HepG2 (cell line): ENCODE measurements around the gene GRIN3A. TPM values are rescaled to one million over a fixed set of nuclear protein-coding genes. Genes with fewer than 3 reads are reported as not detected.

ENCODE experiments used
- ATAC-seq: fragments of 200-7000 bp; cut with Tn5 transposase; 3 replicates; pipeline ENCODE4 v1.9.1; 2020; ENCODE audit warnings: mild to moderate bottlenecking, moderate library complexity
- BruUV-seq: library from RNA; stranded (reverse); fragments of 400-500 nt; replicated peaks from 2 replicates; lab custom pipeline; 2021; lab: Mats Ljungman, UMichigan
- CTCF ChIA-PET: fragments of 300-600 bp; formaldehyde crosslinking; extraction: SDS; loops from one replicate; lab custom pipeline; 2021; ENCODE audit warnings: low total read pairs, inconsistent platforms, low intra/inter-chr PET ratio; lab: Yijun Ruan, JAX
- POLR2A ChIA-PET: fragments of 350-600 bp; sonication (Branson Sonifier 250); formaldehyde crosslinking; loops from one replicate; lab custom pipeline; 2020; ENCODE audit warnings: antibody characterized with exemption, inconsistent platforms; lab: Yijun Ruan, JAX
- DNase-seq: peaks from one replicate; pipeline ENCODE4 v3.0.0-alpha.2; 2015; ENCODE audit warnings: low spot score
- FAIRE-seq: peaks from 3 replicates; lab custom pipeline; 2011; peaks lifted over from hg19 to GRCh38; lab: Jason Lieb, UNC
- H2AFZ ChIP-seq: one replicate; pipeline ENCODE4 v1.6.1; 2011; ENCODE audit warnings: low read length, inconsistent platforms
- H3K27ac ChIP-seq: fragments of 300-600 bp; 3 replicates; pipeline ENCODE4 v1.8.0; 2011; ENCODE audit warnings: mixed run types, mild to moderate bottlenecking, mixed read lengths, low read length, inconsistent platforms; ENCODE audit not compliant: insufficient read depth; ENCODE audit errors: extremely low read length
- H3K27me3 ChIP-seq, 2 experiments: fragments of 200-600 bp in 1 of 2; 2 replicates in 1 of 2; 3 replicates in 1 of 2; pipeline versions ENCODE4 v1.6.0 to v1.8.0; 2011; ENCODE audit warnings: low read length in 2 of 2, mild to moderate bottlenecking in 2 of 2, moderate library complexity in 2 of 2, inconsistent platforms in 1 of 2; ENCODE audit not compliant: insufficient read depth in 2 of 2, control insufficient read depth in 1 of 2
- H3K36me3 ChIP-seq, 2 experiments: fragments of 200-600 bp in 1 of 2; replicated peaks in 1 of 2; 2 replicates in 1 of 2; 3 replicates in 1 of 2; pipeline versions ENCODE4 v1.5.1 to v1.8.0; 2011; ENCODE audit warnings: low read length in 2 of 2, inconsistent platforms in 1 of 2; ENCODE audit not compliant: insufficient read depth in 2 of 2, control insufficient read depth in 1 of 2
- H3K4me1 ChIP-seq: 2 replicates; pipeline ENCODE4 v1.5.1; 2012; ENCODE audit warnings: low read length, inconsistent platforms; ENCODE audit not compliant: insufficient read depth
- H3K4me2 ChIP-seq: 2 replicates; pipeline ENCODE4 v1.6.0; 2011; ENCODE audit warnings: low read depth, low read length, inconsistent platforms
- H3K4me3 ChIP-seq, 3 experiments: fragments of 200-600 bp in 1 of 3; sonication (generic), shearing (Covaris generic) in 1 of 3; replicated peaks in 1 of 3; 2 replicates each; pipeline ENCODE4 v1.5.1; 2011 to 2016; ENCODE audit warnings: low read length in 3 of 3, inconsistent platforms in 2 of 3, low read depth in 2 of 3, mild to moderate bottlenecking in 2 of 3, control low read depth in 1 of 3, mixed read lengths in 1 of 3; ENCODE audit not compliant: insufficient read depth in 1 of 3
- H3K79me2 ChIP-seq: one replicate; pipeline ENCODE4 v1.6.1; 2011; ENCODE audit warnings: low read length, inconsistent platforms; ENCODE audit not compliant: insufficient read depth
- H3K9ac ChIP-seq: 2 replicates; pipeline ENCODE4 v1.6.0; 2011; ENCODE audit warnings: mild to moderate bottlenecking, low read depth, low read length, inconsistent platforms; ENCODE audit not compliant: insufficient read depth
- H3K9me3 ChIP-seq: 2 replicates; pipeline ENCODE4 v1.5.1; 2012; ENCODE audit warnings: mild to moderate bottlenecking, low read length
- H4K20me1 ChIP-seq: 2 replicates; pipeline ENCODE4 v1.6.0; 2011; ENCODE audit warnings: inconsistent platforms, mild to moderate bottlenecking, low read length, moderate library complexity; ENCODE audit not compliant: insufficient read depth
- CEBPG ChIP-seq: IDR thresholded peaks from 2 replicates; pipeline ENCODE4 v1.6.1; 2016
- ETV6 ChIP-seq: sonication (generic); formaldehyde crosslinking; conservative IDR thresholded peaks from 2 replicates; pipeline ENCODE4 v1.4.0; 2020; ENCODE audit warnings: missing genetic modification reagents
- GABPB1 ChIP-seq: IDR thresholded peaks from 2 replicates; pipeline ENCODE4 v1.6.1; 2016; ENCODE audit warnings: mild to moderate bottlenecking, missing genetic modification reagents, moderate library complexity, missing compliant biosample characterization
- HMG20B ChIP-seq: conservative IDR thresholded peaks from 2 replicates; pipeline ENCODE4 v1.6.1; 2016; ENCODE audit warnings: missing genetic modification reagents, missing compliant biosample characterization
- MYNN ChIP-seq: sonication (generic); formaldehyde crosslinking; IDR thresholded peaks from 2 replicates; pipeline ENCODE4 v1.4.0; 2020; ENCODE audit warnings: mild to moderate bottlenecking, low read depth, missing genetic modification reagents
- RBM22 ChIP-seq: fragments of 200-400 bp; formaldehyde crosslinking; optimal IDR thresholded peaks from 2 replicates; pipeline ENCODE3; 2017; ENCODE audit warnings: mild to moderate bottlenecking, low read length, moderate library complexity
- RFXANK ChIP-seq: IDR thresholded peaks from 2 replicates; pipeline ENCODE4 v1.6.1; 2016
- SAFB2 ChIP-seq: sonication (generic); formaldehyde crosslinking; IDR thresholded peaks from 2 replicates; pipeline ENCODE4 v1.5.1; 2020; ENCODE audit warnings: missing genetic modification reagents, low read depth, mild to moderate bottlenecking, borderline replicate concordance
- TCF7L2 ChIP-seq: IDR thresholded peaks from 2 replicates; pipeline ENCODE4 v1.6.1; 2011; ENCODE audit warnings: mild to moderate bottlenecking, low read depth, low read length, moderate library complexity
- ZFY ChIP-seq: sonication (generic); formaldehyde crosslinking; IDR thresholded peaks from 2 replicates; pipeline ENCODE4 v1.4.0; 2020; ENCODE audit warnings: missing genetic modification reagents
- ZNF317 ChIP-seq: sonication (generic); formaldehyde crosslinking; IDR thresholded peaks from 2 replicates; pipeline ENCODE4 v1.5.0; 2020; ENCODE audit warnings: mild to moderate bottlenecking, missing genetic modification reagents
- ZSCAN21 ChIP-seq: sonication (generic); formaldehyde crosslinking; IDR thresholded peaks from 2 replicates; pipeline ENCODE4 v1.8.0; 2022; ENCODE audit warnings: mild to moderate bottlenecking, missing genetic modification reagents, moderate library complexity, borderline replicate concordance
- ZSCAN25 ChIP-seq: sonication (generic); formaldehyde crosslinking; IDR thresholded peaks from 2 replicates; pipeline ENCODE4 v1.8.0; 2022; ENCODE audit warnings: mild to moderate bottlenecking, missing genetic modification reagents
- WGBS: methylation state at CpG from one replicate; pipeline ENCODE4 v1.1.6; 2017; ENCODE audit warnings: low lambda C conversion rate; 5-methylcytosine and 5-hydroxymethylcytosine counted together
- in situ Hi-C: cut with HindIII; loops from 2 replicates; pipeline ENCODE4 v1.10.0; 2017; ENCODE audit warnings: low pct_unique_long_range_greater_than_20kb; ENCODE audit not compliant: extremely low pct_ligation_motif_present
- intact Hi-C: fragments of 100-400 bp; cut with micrococcal nuclease; formaldehyde crosslinking; loops from one replicate; pipeline ENCODE4 v1.10.0; 2022; ENCODE audit not compliant: unreplicated experiment
- polyA plus RNA-seq, 8 experiments: library from polyadenylated mRNA; depleted of rRNA in 3 of 8; stranded (reverse) in 7 of 8; unstranded in 1 of 8; fragments of >200 nt; fragmentation: Illumina TruSeq in 4 of 8; extraction: Trizol in 4 of 8; gene quantifications; 2 replicates each; pipeline versions ENCODE4 v1.2.1 to v1.2.3, GENCODE V29; 2011 to 2016; ENCODE audit warnings: low read depth in 4 of 8, missing spikeins in 1 of 8, mixed read lengths in 1 of 8; ENCODE audit not compliant: insufficient read depth in 1 of 8
- total RNA-seq, 5 experiments: library from RNA; depleted of rRNA; stranded (reverse); fragments of >200 nt; fragmentation: Illumina TruSeq; extraction: Trizol; gene quantifications; 2 replicates each; pipeline ENCODE4 v1.2.3, GENCODE V29; 2016; ENCODE audit warnings: low read depth in 1 of 5
- TF ChIP-seq, protein P1 (sequence below): sonication (generic); formaldehyde crosslinking; IDR thresholded peaks from 2 replicates; pipeline ENCODE4 v1.9.0; 2021; ENCODE audit warnings: missing genetic modification reagents, borderline replicate concordance

GRIN3A gene
- total and polyA plus RNA-seq, 2 of the 13 experiments (the other 11 are each of a cell fraction or from before 2014, with no cell fraction given): not detected

DNA sequence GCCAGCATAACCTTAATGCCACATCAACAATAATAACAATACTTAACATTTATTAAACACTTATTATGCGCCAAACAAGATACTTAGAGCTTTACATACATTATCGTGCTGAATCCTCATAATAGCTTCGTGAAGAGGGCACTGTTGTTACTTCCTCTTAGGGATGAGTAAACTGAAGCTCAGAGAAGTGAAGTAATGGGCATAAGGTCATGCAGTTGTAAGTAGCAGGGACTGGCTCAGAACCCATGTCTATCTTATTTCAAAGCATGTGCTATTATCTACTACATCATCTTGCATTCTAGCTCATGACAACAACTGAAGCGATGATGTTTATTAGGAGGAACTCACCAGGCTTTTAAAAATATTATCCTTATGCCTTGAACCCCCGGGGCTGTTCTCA, 108.8 kb downstream of the GRIN3A start:
- TF ChIP-seq ZSCAN25 (CRISPR knock-in tag): no peak
- TF ChIP-seq TCF7L2: no peak
- no peak for TF ChIP-seq GABPB1 (CRISPR knock-in tag)
- no peak for TF ChIP-seq ZFY (CRISPR knock-in tag)
- TF ChIP-seq ETV6 (CRISPR knock-in tag): no peak
- TF ChIP-seq, protein P1, sequence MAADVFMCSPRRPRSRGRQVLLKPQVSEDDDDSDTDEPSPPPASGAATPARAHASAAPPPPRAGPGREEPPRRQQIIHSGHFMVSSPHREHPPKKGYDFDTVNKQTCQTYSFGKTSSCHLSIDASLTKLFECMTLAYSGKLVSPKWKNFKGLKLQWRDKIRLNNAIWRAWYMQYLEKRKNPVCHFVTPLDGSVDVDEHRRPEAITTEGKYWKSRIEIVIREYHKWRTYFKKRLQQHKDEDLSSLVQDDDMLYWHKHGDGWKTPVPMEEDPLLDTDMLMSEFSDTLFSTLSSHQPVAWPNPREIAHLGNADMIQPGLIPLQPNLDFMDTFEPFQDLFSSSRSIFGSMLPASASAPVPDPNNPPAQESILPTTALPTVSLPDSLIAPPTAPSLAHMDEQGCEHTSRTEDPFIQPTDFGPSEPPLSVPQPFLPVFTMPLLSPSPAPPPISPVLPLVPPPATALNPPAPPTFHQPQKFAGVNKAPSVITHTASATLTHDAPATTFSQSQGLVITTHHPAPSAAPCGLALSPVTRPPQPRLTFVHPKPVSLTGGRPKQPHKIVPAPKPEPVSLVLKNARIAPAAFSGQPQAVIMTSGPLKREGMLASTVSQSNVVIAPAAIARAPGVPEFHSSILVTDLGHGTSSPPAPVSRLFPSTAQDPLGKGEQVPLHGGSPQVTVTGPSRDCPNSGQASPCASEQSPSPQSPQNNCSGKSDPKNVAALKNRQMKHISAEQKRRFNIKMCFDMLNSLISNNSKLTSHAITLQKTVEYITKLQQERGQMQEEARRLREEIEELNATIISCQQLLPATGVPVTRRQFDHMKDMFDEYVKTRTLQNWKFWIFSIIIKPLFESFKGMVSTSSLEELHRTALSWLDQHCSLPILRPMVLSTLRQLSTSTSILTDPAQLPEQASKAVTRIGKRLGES (CRISPR knock-in tag): no peak
- no peak for TF ChIP-seq RBM22
- no peak for TF ChIP-seq SAFB2
- TF ChIP-seq ZNF317: no peak
- TF ChIP-seq MYNN (CRISPR knock-in tag): no peak
- no peak for TF ChIP-seq RFXANK (CRISPR knock-in tag)
- no peak for TF ChIP-seq ZSCAN21 (CRISPR knock-in tag)
- TF ChIP-seq CEBPG: no peak
- no peak for TF ChIP-seq HMG20B (CRISPR knock-in tag)
- H3K4me1 ChIP-seq: no peaks in the 10 kb centered on the region
- H3K27ac ChIP-seq: no peak overlapping the region
- H3K36me3 ChIP-seq: no peaks in the 10 kb centered on the region
- H3K79me2 ChIP-seq: no peaks in the 10 kb centered on the region
- ATAC-seq (no peak), DNase-seq (no peak), FAIRE-seq (no peak)
- intact Hi-C loops (no loop called here), in situ Hi-C loops (no loop called here)
- H2AFZ ChIP-seq: no peak overlapping the region
- CTCF ChIA-PET: no interaction called here
- no peaks in the 10 kb centered on the region for H3K27me3 ChIP-seq
- 23% methylated on average over 5 of the region's 5 CpGs for WGBS
- POLR2A ChIA-PET: no interaction called here
- no peak overlapping the region for H3K9ac ChIP-seq
- H3K4me2 ChIP-seq: no peak overlapping the region
- H4K20me1 ChIP-seq: no peaks in the 10 kb centered on the region
- no TSS peak for BruUV-seq
- no peak overlapping the region for H3K4me3 ChIP-seq
- H3K9me3 ChIP-seq: no peaks in the 10 kb centered on the region
